Stimulated activated CD4-positive, alpha-beta T cell treated with anti-CD3 and anti-CD28 coated beads, Interleukin-1b, Interleukin-23, amount 100 ng/mL, for 4 hours (primary cell): Measurements from ENCODE around the gene PRR16.
"Not testable (repeated sequence)": the region's sequence is repeated elsewhere in the genome, so short reads cannot be mapped to it uniquely, and the experiment has no call there.

Experiments
- DNase-seq, 2 donors: peaks; one replicate each; pipeline ENCODE4 v3.0.0-alpha.2; 2020; ENCODE audit warnings: low read depth in 2 of 2

PRR16 gene

DNA sequence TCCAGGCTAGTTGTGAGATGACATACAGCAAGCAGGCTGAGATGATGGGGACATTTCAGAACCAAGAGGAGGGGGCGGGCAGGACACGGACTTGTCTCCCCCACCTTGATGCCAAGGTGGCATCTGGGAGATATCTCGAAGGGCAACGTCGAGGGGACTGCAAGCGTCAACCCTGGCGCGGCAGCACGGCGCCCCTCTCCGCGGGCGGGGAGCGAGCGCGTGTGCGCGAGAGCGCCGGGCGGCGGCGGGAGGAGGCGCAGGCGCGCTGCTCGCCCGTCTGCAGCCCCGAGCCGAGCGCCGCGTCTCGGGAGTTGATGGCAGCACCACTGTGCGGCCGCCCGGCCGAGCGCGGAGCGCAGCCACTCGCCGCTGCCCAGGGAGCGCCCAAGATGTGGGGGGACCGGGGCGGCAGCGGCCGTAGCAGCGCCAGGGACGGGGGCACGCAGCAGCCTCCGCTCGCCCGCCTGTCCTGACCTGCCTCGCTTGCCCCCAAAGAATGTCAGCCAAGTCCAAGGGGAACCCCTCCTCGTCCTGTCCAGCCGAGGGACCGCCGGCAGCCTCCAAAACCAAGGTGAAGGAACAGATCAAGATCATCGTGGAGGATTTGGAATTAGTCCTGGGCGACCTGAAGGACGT, at the start of gene PRR16:
Gene PRR16 (plus strand): TSS at position 310 of the 636 bp plus-strand sequence.
- DNase-seq: no peak

DNA sequence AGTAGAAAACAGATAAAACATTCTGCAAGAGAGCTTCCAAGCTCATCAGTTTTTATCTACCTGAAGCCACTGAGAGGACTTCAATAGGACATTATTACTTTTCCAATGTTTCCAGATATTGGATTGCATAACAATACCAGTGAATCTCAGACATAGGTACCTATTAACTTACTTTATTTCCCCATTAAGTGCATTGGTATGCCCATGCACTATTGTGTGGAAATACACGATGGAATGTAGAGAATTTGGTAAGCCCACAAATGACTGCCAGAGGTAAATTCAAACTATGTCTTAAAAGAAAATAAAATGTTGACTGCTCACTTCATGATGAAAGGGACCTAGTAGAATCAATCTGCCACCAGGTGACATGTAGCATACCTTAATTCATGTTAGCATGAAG, 48.1 kb upstream of the PRR16 start:
- no peak for DNase-seq

DNA sequence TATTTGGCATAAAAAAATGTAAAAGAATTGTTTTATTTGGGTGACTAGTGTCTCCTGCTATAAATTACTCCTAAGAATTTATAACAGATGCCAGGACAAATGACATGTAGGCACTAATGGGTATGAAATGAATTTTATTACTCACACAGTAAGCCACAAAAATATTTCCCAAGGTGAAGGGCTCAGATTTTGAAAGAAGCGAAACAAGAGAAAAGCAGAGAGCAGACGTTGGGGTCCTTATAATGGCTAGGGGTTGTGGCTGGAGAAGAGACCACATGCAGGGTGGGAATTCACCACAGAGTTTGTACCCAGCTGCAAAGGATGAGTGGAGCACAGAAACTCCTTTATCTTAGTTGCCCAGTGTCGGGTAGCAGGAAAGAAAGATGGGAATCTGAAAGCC, 45.0 kb upstream of the PRR16 start:
- DNase-seq: no peak

DNA sequence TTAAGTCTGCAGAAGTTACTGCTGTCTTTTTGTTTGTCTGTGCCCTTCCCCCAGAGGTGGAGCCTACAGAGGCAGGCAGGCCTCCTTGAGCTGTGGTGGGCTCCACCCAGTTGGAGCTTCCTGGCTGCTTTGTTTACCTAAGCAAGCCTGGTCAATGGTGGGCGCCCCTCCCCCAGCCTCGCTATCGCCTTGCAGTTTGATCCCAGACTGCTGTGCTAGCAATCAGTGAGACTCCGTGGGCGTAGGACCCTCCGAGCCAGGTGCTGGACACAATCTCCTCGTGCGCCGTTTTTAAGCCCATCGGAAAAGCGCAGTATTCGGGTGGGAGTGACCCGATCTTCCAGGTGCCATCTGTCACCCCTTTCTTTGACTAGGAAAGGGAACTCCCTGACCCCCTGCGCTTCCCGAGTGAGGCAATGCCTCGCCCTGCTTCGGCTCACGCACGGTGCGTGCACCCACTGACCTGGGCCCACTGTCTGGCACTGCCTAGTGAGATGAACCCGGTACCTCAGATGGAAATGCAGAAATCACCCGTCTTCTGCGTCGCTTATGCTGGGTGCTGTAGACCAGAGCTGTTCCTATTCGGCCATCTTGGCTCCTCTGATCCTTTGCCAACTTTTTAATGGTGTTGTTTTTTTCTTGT, 37.3 kb upstream of the PRR16 start:
- not testable (repeated sequence) for DNase-seq

DNA sequence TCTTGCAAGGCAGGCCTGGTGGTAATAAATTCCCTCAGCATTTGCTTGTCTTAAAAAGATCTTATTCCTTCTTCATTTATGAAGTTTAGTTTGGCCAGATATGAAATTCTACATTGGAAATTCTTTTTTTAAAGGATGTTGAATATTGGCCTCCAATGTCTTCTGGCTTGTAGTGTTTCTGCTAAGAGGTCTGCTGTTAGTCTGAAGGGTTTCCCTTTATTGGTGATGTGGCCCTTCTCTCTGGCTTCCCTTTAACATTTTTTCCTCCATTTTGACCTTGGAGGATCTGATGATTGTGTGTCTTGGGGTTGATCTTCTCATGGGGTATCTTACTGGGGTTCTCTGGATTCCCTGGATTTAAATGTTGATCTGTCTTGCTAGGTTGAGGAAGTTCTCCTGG, 33.5 kb upstream of the PRR16 start:
- no peak for DNase-seq

DNA sequence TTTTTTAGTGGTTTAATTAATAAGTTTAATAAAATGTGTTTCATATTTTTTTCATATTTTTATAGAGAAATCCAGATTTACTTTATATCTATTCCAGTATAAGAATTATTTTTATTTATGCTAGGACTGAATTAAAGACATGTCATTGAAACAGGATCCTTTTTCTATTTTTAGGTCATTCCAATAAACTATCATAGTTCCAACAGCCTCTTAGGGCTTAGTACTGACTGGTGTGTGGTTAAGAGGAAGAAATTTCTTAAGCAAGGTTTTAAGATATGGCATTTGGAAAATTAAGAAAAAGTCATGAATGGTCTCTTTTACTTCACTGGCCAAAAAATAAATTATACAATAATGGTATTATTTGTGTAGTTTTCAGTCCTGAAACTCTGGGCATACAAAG, 31.2 kb upstream of the PRR16 start:
- no peak for DNase-seq

DNA sequence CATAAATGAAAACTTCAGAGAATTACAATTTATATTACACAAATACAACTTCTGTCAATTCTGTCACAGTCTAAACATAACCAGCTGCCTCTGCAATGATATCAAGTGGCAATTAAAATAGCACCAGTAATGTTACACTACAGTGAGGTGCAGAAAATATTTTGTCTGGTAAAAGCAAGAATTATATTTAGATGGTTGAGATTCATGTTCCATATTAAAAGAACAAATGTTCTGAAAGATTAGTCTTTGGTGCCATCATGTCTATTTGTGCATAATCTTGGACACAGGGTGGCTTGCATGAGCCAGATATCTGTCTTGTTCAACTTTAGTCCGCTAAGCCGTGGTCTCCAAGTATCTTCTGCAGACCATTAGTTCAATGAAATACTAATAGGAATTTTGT, 29.0 kb upstream of the PRR16 start:
- DNase-seq: no peak

DNA sequence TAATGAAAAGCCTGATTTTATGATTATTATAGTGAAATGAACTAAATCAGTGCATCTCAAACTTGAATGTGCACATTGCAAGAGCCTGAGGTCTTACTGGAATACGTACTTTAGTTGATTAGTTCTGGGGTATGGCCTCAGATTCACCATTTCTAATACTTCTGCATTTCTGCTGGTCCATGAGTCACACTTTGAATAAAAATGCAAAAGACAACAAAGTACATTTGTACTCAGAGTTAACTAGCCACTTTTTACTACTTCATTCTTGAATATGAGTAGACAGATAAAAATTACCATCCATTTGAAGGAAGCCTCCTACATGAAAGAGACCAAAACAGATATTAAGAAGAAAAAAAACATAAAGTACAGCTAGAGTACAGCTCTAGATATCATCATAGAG, 27.1 kb upstream of the PRR16 start:
- DNase-seq: no peak

DNA sequence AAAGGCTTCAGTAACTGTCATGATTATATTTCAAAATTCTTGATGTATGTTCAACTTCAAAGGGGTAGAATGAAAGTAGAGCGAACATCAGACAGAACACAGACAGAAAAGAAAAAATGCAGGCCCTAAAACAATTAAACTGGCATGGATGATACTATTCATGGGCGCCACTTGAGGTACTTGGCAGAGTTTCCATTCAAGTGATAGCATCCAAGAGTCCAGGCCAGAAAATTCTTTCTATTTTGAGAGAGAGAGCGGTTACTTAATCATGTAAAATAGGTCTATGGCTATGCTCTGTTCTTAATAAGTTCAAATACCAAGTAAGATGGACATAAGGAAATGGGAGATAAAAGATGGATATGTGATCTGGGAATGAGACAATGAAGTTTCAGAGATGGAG, 21.4 kb upstream of the PRR16 start:
- DNase-seq: no peak

DNA sequence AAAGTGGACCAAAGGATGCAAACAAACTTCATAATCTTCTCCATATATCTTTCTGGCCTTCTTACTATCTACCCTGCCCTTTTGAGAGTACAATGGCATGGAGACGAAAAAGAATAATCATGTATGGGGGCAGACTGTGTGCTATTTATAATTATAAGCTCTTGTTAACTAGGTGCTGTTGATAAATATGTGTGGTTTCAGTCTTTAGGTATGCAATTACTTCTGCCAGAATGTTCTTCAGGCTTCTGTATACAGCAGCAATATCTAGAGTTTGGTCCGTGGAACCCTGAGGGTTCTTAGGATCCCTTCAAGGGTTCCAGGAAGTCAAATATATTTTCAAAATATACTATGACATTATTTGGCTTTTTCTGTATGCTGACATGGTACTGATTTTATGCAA, 20.5 kb upstream of the PRR16 start:
- DNase-seq: no peak

DNA sequence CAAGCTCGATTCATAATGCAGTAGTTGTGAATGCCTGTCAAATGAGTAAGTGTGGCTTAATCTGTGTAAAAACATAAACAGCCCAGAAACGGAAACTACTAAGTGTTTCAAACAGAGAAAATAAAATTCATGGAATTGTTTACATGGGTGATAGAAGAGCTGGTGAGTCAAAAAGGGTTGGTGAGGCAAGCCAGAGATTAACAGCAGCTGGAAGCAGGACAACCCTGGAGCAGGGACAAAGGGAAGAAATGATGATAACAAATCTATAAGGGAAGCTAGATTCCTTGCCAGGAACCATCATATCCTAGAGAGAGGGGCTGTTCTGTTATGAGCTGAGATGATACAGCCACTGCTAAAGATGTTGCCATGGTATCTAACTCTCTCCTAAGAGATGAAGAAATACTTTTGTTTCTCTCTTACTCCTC, 18.0 kb upstream of the PRR16 start:
- DNase-seq: no peak

DNA sequence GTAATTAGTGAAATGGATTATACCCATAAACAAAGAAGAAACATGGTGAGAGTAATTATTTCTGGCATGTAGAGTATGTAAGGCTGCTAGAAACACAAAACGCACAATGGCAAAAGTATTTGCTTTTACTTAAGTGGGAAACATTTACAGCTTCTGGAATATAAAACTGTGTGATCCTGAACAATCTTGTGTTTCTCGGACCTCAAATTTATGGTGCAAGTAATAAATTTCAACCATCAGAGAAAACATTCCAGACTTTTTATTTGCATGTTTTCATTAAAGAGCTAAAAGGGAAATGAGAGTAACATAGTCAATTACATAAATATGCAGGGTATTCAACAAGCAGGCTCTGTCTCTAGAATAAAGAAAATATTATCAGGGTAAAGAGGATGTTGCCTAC, 17.2 kb upstream of the PRR16 start:
- no peak for DNase-seq

DNA sequence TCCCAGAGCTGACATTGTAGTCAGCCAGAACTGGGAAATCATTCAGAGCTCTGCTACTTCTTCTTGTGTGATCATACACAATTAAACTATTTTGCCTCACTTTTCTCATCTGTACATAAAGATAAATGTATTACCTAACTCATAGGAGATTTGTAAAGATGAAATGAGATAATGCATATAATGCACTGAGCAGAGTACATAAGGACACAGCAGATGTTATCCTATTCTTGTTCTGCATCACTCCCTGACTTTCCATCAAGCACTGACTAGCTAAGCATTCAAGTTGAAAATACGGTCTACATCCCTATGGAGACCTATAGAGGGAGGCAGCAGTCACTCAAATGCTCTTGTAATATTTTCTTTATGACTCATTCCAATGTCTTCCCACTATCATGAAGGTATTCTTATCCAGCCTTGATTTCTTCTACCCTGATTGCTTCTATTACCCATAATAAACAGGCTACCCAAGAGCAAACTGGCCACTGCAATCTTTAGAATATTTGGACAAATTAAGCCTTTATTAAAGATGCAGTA, 16.3 kb upstream of the PRR16 start:
- no peak for DNase-seq

DNA sequence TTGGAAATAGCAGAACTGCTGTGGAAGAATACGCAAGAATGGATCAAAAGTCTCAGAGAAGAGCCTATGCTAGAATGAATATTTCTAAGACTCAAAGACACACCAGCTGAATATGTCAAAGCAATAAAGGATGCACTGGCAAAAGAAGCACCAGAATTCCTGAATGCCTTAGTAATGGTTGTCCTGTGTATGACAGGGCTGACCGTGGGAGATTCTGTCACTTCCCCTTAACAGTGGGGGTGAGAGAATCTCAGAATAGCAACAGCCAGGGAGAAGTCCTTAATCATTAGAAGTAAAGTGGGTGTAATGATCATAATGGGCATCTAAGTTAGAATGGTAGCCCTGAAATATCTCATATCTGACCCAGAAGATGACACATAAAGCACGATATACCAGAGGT, 14.6 kb upstream of the PRR16 start:
- no peak for DNase-seq

DNA sequence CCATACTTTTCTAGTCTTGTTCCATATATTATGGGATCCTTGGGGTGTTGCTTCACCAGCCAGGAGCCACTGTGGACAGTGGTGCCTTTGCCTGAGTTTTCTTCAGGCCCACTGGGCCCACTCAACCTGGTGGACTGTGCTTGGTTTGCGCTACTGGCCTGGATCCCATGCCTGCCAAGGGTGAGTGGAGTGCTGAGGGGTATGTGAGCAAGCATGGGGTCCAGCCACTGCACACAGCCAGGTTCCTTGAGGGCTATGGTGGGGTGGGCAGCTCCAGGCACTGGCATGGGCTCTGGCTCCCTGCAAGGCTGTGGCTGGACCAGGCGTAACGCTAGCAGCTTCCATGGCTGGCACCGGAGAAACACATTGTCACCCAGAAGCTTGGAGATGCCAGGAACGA, 13.2 kb upstream of the PRR16 start:
- no peak for DNase-seq

DNA sequence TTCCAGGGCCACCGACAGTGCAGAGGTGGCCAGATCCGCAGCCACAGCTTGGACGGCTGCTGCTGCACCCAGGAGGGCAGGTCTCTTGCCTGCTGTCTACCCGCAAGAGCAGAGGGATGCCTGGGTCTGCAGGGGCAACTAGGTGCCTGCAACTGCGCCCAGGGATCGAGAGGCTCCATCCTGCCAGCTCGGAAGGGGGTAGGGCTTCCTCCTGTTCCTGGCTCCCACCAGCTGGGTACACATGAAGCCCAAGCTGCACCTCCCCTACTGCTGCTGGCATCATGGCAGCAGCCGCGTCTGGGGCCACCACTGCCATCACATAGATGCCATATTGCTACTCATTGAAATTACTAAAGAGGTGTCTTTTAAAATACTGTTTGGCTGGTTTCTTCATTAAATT, 12.7 kb upstream of the PRR16 start:
- no peak for DNase-seq

DNA sequence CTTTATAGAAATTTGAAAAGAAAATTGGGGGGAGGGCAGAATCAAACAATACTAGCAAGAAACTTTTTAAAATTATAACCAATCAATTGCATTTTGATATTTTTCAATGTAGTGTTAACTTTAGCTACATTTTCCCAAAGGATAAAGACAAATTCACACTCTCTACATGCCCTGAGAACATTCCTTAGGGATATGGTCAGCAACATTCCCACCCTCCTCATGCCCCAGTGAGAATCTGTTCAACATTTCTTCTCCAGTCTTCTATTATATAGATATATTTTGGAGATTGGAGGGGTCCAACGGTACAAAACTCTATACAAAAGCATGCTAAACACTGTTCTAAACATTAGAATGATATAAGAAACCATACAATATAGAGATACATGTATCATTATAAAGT, 11.6 kb upstream of the PRR16 start:
- DNase-seq: no peak

DNA sequence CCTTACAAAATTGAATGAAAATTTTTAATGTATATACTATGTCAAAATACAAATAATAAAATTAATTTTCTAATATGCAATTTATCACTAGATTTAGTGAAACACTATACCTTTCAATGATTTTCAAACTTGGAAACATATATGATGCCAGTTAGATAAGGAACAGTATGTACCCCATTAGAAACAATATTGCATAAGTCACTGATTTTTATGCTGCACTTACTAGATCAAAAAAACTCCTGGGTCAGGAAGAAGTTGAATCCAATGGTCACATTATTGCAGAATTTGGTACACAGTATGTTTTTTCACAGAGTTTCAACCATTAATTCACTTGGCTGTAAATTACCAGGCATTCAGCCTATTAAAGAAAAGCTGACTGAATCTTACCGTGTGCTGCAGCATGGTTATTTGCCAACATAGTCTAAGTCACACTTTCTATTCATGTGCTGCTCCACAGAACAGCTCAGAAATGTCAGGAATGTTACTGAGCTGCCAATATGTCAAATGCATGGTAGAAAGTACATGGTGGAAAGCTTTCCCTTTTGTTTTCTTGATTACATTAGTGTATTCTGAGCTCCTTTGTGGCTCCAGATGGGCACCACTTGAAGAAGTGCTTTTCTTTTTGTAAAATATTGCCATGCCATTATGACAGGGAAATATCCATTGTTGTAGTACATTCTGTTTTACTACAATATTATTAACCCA, 9.9 kb upstream of the PRR16 start:
- DNase-seq: no peak

DNA sequence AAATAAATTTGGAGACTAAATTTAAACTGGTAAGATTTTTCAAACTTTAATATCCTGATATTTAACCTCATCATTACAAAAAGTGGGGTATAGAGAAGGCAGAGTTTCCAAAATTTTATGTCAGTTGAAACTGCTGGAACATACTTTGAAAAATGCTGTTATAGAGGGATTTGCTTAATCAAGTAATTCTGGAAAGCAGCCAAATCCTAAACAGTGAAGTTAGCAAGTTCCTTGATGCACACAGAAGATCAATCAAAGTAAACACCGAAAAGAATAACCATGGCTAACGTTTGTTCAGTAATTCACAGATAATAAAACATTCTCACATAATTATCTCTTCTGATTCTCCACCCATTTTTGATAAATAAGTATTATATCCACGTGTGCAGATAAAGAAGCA, 8.1 kb upstream of the PRR16 start:
- DNase-seq: no peak

DNA sequence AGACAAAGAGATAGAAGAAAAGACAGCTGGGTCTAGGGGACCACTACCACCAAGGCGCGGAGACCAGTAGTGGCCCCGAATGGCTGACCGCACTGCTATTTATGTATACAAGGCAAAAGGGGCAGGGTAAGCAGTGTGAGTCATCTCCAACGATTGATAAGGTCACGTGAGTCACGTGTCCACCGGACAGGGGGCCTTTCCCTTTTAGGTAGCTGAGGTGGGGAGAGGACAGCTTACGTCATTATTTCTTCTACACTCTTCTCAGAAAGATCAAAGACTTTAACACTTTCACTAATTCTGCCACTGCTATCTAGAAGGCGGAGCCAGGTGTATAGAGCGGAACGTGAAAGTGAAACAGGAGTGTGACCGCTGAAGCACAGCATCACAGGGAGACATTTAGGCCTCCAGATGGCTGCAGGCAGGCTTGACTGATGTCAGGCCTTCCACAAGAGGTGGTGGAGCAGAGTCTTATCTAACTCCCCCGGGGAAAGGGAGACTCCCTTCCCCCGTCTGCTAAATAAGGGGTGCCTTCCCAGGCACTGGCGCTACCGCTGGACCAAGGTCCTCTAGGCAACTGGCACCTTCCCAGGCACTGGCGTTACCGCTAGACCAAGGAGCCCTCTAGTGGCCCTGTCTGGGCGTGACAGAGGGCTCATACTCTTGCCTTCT, 6.1 kb upstream of the PRR16 start:
- DNase-seq: no peak

DNA sequence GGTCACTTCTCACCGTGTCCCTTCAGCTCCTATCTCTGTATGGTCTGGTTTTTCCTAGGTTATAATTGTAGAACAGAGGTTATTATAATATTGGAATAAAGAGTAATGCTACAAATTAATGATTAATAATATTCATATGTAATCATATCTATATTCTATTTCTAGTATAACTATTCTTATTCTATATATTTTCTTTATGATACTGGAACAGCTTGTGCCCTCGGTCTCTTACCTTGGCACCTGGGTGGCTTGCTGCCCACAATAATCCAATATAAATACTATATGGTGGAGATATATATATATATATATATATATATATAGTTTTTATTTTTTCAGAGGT, 5.6 kb upstream of the PRR16 start:
- not testable (repeated sequence) for DNase-seq

DNA sequence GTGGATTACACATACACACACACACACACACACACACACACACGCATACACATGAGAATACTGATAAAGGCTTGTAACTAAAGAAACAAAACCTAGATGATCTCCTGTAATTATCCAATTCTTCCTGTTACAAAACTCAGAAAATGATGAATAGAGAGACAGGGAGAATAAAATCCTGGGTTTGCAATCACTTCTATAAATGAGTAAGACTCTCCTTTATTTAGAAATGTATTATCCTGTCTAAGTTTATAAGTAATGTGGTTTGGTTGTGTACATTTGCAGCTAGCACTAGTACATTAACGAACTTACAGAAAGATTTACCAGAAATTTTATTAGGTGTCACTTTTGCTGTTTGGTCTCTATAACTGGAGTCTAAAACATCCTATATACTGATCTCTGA, 2.8 kb upstream of the PRR16 start:
- no peak for DNase-seq
